Measurements from ENCODE around the gene GMCL1. TPM values are rescaled to one million over a fixed set of nuclear protein-coding genes. Genes with fewer than 3 reads are reported as not detected.
"Not testable (repeated sequence)": the region's sequence is repeated elsewhere in the genome, so short reads cannot be mapped to it uniquely, and the experiment has no call there.

Gene GMCL1
- total and polyA plus RNA-seq, 4 donors, result 10.8 to 16.9 (median 14.7) TPM

DNA sequence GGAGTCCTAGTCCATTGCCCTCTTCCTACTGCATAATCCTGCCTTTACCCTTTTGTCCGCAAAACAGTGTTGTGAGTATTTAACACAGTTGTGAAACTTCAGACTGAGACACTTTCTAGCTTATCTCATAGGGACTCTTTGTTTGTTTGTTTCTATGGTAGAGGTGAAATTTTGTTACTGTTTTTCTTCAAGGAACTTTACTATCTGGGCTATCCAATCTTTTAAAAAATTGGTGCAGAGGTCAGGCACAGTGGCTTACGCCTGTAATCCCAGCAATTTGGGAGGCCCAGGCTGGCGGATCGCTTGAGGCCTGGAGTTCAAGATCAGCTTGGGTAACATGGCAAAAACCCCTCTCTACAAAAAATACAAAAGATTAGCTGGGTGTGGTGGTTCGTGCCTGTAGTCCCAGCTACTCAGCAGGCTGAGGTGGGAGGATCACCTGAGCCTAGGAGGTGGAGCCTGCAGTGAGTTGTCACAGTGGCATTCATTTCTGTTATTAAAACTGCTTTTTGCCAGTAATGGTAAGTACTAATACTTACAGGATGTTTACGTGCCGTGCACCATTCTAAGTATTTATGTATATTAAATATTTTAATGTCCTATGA, 18.8 kb downstream of the GMCL1 start:
- intact Hi-C loops (cut with DNase I), result no loop called here
- DNase-seq, result no peak
- no peaks in the 10 kb centered on the region for H3K9me3 ChIP-seq (ENCODE audit: control insufficient read depth, low read length)
- no peaks in the 10 kb centered on the region for H3K4me1 ChIP-seq (ENCODE audit: control insufficient read depth in 1 of 2, insufficient read depth in 2 of 2, low read length in 2 of 2)
- no peak overlapping the region for H3K4me3 ChIP-seq (ENCODE audit: low read length in 2 of 2)
- ATAC-seq (ENCODE audit: low FRiP score), result no peak
- H3K27ac ChIP-seq (ENCODE audit: low read depth in 1 of 2, low read length in 2 of 2), result no peak overlapping the region
- 93 to 94% methylated on average over 7 of the region's 7 CpGs for WGBS, 2 donors
- no peaks in the 10 kb centered on the region for H3K27me3 ChIP-seq (ENCODE audit: control insufficient read depth in 1 of 2, insufficient read depth in 2 of 2, low read length in 1 of 2)
- peaks cover 4 to 7% of the 10 kb centered on the region in 2 donors for H3K36me3 ChIP-seq (ENCODE audit: control insufficient read depth in 1 of 2, insufficient read depth in 2 of 2, low read length in 1 of 2)

DNA sequence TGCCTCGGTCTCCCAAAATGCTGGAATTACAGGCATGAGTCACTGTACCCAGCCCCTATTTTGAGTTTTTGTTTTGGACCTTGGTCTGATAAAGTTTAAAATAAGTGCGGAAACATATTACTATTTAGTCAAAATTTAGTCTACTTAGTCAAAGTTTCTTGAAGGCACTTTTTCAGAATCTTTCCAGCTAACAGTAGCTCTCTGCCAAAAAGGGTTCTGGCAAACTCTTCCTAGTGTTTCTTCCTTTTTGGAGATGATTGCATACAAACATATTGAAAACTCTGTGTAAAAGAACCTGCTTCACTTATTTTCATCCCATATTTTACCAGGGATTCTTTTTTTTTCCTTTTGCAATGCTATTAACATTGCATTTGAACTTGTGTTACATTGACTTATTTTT, 28.8 kb downstream of the GMCL1 start:
- WGBS, 2 donors, result 69 to 82% methylated on average over 2 of the region's 2 CpGs
- no peak overlapping the region for H3K4me3 ChIP-seq (ENCODE audit: low read length in 2 of 2)

DNA sequence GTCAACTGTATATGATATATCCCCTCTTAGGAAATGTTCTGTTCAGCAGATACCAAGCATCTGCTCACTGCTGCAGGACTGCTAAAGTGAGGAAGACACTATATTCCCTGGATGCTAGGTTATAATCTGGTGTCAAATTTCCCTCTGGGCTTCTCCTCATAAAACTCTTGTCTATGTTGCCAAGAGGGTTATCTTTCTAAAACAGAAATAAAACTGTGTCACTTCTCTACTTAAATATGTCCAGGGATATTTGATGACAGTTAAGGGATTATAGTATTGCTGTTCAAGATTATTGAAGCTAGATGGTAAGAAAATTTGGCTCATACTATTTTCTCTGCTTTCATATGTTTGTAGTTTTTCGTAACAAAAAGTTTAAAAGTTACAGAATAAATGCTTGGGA, 33.8 kb downstream of the GMCL1 start:
- Histone ChIP-seq H3K27me3 (ENCODE audit: control insufficient read depth in 1 of 2, insufficient read depth in 2 of 2, low read length in 1 of 2) (no peaks in the 10 kb centered on the region), H3K36me3 (ENCODE audit: control insufficient read depth in 1 of 2, insufficient read depth in 2 of 2, low read length in 1 of 2) (peaks cover 4 to 10% of the 10 kb centered on the region in 2 donors), H3K4me3 (ENCODE audit: low read length in 2 of 2) (no peak overlapping the region), H3K4me1 (ENCODE audit: control insufficient read depth in 1 of 2, insufficient read depth in 2 of 2, low read length in 2 of 2) (no peaks in the 10 kb centered on the region), H3K27ac (ENCODE audit: low read depth in 1 of 2, low read length in 2 of 2) (no peak overlapping the region), H3K9me3 (ENCODE audit: control insufficient read depth, low read length) (no peaks in the 10 kb centered on the region)
- 88 to 97% methylated on average over 1 of the region's 1 CpG for WGBS, 2 donors
- no peak for DNase-seq
- no peak for ATAC-seq (ENCODE audit: low FRiP score)
- intact Hi-C loops (cut with DNase I), result no loop called here

More for the DNA sequence above, 28.8 kb downstream of the GMCL1 start:
- H3K9me3 ChIP-seq (ENCODE audit: control insufficient read depth, low read length), result no peaks in the 10 kb centered on the region
- intact Hi-C loops (cut with DNase I), result no loop called here
- H3K4me1 ChIP-seq (ENCODE audit: control insufficient read depth in 1 of 2, insufficient read depth in 2 of 2, low read length in 2 of 2), result no peaks in the 10 kb centered on the region
- no peaks in the 10 kb centered on the region for H3K27me3 ChIP-seq (ENCODE audit: control insufficient read depth in 1 of 2, insufficient read depth in 2 of 2, low read length in 1 of 2)
- no peak for ATAC-seq (ENCODE audit: low FRiP score)
- no peak overlapping the region for H3K27ac ChIP-seq (ENCODE audit: low read depth in 1 of 2, low read length in 2 of 2)
- H3K36me3 ChIP-seq (ENCODE audit: control insufficient read depth in 1 of 2, insufficient read depth in 2 of 2, low read length in 1 of 2), result no peaks in the 10 kb centered on the region
- no peak for DNase-seq

DNA sequence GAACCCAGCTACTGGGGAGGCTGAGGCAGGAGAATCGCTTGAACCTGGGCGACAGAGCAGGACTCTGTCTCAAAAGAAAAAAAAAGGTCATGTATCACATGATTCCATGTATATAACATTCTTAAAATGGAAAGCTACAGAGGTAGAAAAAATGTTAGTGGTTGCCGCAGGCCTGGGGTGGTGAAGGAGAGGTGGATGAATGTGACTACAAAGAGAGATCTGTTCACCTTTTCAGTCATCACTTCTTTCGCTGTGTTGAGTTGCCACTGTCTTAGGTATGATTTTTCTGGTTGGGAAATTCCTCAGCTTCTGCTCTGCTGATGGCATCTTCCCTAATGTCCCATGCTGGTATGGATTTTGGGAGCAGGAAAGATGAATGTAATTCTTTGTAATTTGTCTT, 59.0 kb downstream of the GMCL1 start:
- H3K4me1 ChIP-seq (ENCODE audit: control insufficient read depth in 1 of 2, insufficient read depth in 2 of 2, low read length in 2 of 2), result no peaks in the 10 kb centered on the region
- ATAC-seq (ENCODE audit: low FRiP score) (no peak), DNase-seq (no peak)
- H3K27ac ChIP-seq (ENCODE audit: low read depth in 1 of 2, low read length in 2 of 2), result no peak overlapping the region
- H3K9me3 ChIP-seq (ENCODE audit: control insufficient read depth, low read length), result peaks cover 3% of the 10 kb centered on the region
- intact Hi-C loops (cut with DNase I), result no loop called here
- no peaks in the 10 kb centered on the region for H3K36me3 ChIP-seq (ENCODE audit: control insufficient read depth in 1 of 2, insufficient read depth in 2 of 2, low read length in 1 of 2)
- H3K27me3 ChIP-seq (ENCODE audit: control insufficient read depth in 1 of 2, insufficient read depth in 2 of 2, low read length in 1 of 2), result no peaks in the 10 kb centered on the region
- WGBS, 2 donors, result 93% methylated on average over 4 of the region's 4 CpGs
- no peak overlapping the region for H3K4me3 ChIP-seq (ENCODE audit: low read length in 2 of 2)

DNA sequence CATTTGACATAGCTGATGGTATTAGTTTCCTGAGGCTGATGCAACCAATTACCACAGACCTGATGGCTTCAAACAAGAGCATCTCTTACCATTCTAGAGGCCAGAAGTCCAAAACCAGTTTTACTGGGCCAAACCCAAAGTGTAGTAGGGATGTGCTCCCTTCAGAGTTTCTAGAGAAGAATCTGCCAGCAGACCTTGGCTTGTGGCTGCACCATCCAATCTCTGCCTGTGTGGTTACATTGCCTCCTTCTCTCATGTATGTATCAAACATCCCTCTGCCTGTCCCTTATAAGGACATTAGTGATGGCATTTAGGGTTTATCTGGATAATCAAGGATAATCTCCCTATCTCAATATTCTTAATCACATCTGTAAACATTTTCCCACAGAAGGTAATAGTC, 59.8 kb downstream of the GMCL1 start:
- H3K36me3 ChIP-seq (ENCODE audit: control insufficient read depth in 1 of 2, insufficient read depth in 2 of 2, low read length in 1 of 2), result no peaks in the 10 kb centered on the region
- ATAC-seq (ENCODE audit: low FRiP score) (no peak), DNase-seq (no peak)
- intact Hi-C loops (cut with DNase I), result no loop called here
- no peaks in the 10 kb centered on the region for H3K4me1 ChIP-seq (ENCODE audit: control insufficient read depth in 1 of 2, insufficient read depth in 2 of 2, low read length in 2 of 2)
- H3K9me3 ChIP-seq (ENCODE audit: control insufficient read depth, low read length), result peaks cover 3% of the 10 kb centered on the region
- H3K4me3 ChIP-seq (ENCODE audit: low read length in 2 of 2), result no peak overlapping the region
- no peak overlapping the region for H3K27ac ChIP-seq (ENCODE audit: low read depth in 1 of 2, low read length in 2 of 2)
- H3K27me3 ChIP-seq (ENCODE audit: control insufficient read depth in 1 of 2, insufficient read depth in 2 of 2, low read length in 1 of 2), result no peaks in the 10 kb centered on the region

DNA sequence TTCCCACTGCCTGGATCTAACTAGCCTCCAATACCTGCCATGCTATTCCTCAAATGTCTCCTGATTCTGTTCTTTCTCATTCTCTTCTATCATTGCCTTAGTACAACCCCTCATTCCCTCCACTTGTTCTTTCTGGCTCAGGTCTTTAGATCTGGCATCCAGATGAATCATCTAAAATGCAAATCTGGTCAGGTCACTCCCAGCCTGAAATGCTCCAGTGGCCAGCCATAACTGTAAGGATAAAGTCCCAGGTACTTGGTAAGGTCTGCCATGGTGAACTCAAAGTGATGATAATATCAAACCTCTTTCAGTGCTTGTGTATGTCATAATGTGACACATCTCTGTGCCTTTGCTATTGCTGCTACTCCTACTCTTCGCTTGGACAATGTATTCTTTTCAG, 61.4 kb downstream of the GMCL1 start:
- peaks cover 3% of the 10 kb centered on the region for H3K9me3 ChIP-seq (ENCODE audit: control insufficient read depth, low read length)
- no peaks in the 10 kb centered on the region for H3K27me3 ChIP-seq (ENCODE audit: control insufficient read depth in 1 of 2, insufficient read depth in 2 of 2, low read length in 1 of 2)
- H3K36me3 ChIP-seq (ENCODE audit: control insufficient read depth in 1 of 2, insufficient read depth in 2 of 2, low read length in 1 of 2), result no peaks in the 10 kb centered on the region
- intact Hi-C loops (cut with DNase I), result no loop called here
- no peak for ATAC-seq (ENCODE audit: low FRiP score)
- WGBS, 2 donors, result 19 to 50% methylated on average over 1 of the region's 1 CpG
- no peak for DNase-seq
- no peaks in the 10 kb centered on the region for H3K4me1 ChIP-seq (ENCODE audit: control insufficient read depth in 1 of 2, insufficient read depth in 2 of 2, low read length in 2 of 2)
- H3K4me3 ChIP-seq (ENCODE audit: low read length in 2 of 2), result no peak overlapping the region
- no peak overlapping the region for H3K27ac ChIP-seq (ENCODE audit: low read depth in 1 of 2, low read length in 2 of 2)

DNA sequence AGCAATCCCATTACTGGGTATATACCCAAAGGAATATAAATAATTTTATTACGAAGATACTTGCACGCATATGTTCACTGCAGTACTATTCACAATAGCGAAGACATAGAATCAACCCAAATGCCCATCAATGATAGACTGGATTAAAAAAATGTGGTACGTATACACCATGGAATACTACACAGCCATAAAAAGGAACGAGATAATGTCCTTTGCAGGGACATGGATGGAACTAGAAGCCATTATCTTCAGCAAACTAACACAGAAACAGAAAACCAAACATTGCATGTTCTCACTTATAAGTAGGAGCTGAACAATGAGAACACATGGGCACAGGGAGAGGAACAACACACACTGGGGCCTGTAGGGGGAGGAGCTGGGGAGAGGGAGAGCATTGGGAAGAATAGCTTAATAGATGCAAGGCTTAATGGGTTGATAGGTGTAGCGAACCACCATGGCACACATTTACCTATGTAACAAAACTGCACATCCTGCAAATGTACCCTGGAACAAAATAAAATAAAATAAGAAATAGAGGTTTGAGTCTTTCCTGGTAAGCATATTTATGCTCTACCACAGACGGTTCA, 63.5 kb downstream of the GMCL1 start:
- ATAC-seq (ENCODE audit: low FRiP score); H3K36me3 ChIP-seq (ENCODE audit: control insufficient read depth in 1 of 2, insufficient read depth in 2 of 2, low read length in 1 of 2); H3K4me1 ChIP-seq (ENCODE audit: control insufficient read depth in 1 of 2, insufficient read depth in 2 of 2, low read length in 2 of 2); H3K27me3 ChIP-seq (ENCODE audit: control insufficient read depth in 1 of 2, insufficient read depth in 2 of 2, low read length in 1 of 2); H3K4me3 ChIP-seq (ENCODE audit: low read length in 2 of 2); H3K9me3 ChIP-seq (ENCODE audit: control insufficient read depth, low read length); intact Hi-C loops (cut with DNase I); DNase-seq: not testable (repeated sequence)
- 94% methylated on average over 7 of the region's 7 CpGs for WGBS, 2 donors
- peak overlapping the region in 1 of 2 donors; percentile 23 for H3K27ac ChIP-seq (ENCODE audit: low read depth in 1 of 2, low read length in 2 of 2)

DNA sequence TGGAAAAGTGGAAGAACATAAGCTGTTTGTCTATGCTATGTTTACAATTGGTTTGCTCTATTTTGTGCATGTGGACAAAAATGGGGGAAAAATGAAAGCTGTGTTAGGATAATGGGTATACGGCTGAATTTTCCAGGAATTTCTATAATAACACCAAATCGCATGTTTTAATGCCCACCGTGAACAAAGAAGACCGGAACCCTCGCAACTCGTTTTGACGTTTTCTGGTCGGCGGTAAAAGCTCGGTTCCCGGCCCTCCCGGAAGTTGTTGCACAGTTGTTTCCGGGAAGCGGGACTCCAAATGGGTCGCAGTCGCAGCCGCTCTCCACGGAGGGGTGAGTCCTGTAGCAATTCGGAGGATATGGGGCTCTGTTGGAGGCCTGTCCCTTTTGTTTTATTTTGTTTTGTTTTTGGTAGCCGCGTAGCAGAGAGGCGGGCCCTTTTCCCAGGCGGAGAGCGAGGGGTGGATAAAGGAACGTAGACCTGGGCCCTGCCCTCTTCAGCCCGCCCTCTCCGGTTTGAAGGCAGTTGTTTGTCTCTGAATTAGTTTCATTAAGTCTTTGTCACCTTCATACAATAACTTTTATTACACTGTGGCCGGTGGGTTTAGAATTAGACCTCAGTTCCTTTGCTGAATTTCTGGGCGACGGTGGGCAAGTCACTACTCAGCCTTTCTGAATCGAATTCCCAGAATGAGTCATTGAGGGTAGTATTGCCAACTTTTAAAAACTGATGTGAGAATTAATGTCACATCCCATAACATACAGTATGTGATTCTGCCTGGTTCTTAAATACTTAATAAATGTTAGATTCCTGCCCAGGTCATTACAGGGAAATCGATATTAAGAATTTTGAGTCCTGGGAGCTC, 64.5 kb downstream of the GMCL1 start, which contains the start of gene SNRNP27:
TSS of gene SNRNP27 (plus strand) at position 273 of the 868 bp plus-strand sequence. CDS start at position 302, 29 bp downstream.
- peak; percentile 92 for ATAC-seq (ENCODE audit: low FRiP score)
- no peaks in the 10 kb centered on the region for H3K27me3 ChIP-seq (ENCODE audit: control insufficient read depth in 1 of 2, insufficient read depth in 2 of 2, low read length in 1 of 2)
- no peaks in the 10 kb centered on the region for H3K4me1 ChIP-seq (ENCODE audit: control insufficient read depth in 1 of 2, insufficient read depth in 2 of 2, low read length in 2 of 2)
- H3K36me3 ChIP-seq (ENCODE audit: control insufficient read depth in 1 of 2, insufficient read depth in 2 of 2, low read length in 1 of 2), result peaks cover 0 to 4% of the 10 kb centered on the region in 2 donors
- WGBS, 2 donors, result 0% methylated on average over 32 of the region's 32 CpGs
- H3K4me3 ChIP-seq (ENCODE audit: low read length in 2 of 2), result peak within 1 kb of the TSS; percentile 79 to 99
- peak within 1 kb of the TSS; percentile 31 to 96 for H3K27ac ChIP-seq (ENCODE audit: low read depth in 1 of 2, low read length in 2 of 2)
- DNase-seq, result peak; percentile 89 to 91
- intact Hi-C loops (cut with DNase I), result no loop called here
- peaks cover 3% of the 10 kb centered on the region for H3K9me3 ChIP-seq (ENCODE audit: control insufficient read depth, low read length)
